DOHH2 (cell line): ENCODE results near the gene HIVEP3.

ENCODE experiments used
- H3F3A ChIP-seq: fragments of 200-600 bp; sonication (generic), shearing (Covaris generic); 2 replicates; pipeline ENCODE4 v1.6.0; 2016; ENCODE audit warnings: antibody characterized with exemption, mild to moderate bottlenecking; ENCODE audit not compliant: control insufficient read depth, insufficient read depth
- H3K27ac ChIP-seq: fragments of 200-600 bp; sonication (generic); 2 replicates; pipeline ENCODE4 v1.5.1; 2014; ENCODE audit warnings: low read depth, mild to moderate bottlenecking, low read length, moderate library complexity
- H3K27me3 ChIP-seq: fragments of 200-600 bp; sonication (generic); 2 replicates; pipeline ENCODE4 v1.6.1; 2014; ENCODE audit warnings: mild to moderate bottlenecking, low read length, mixed read lengths; ENCODE audit not compliant: control insufficient read depth
- H3K36me3 ChIP-seq: fragments of 200-600 bp; sonication (generic); 2 replicates; pipeline ENCODE4 v1.6.1; 2014; ENCODE audit warnings: mild to moderate bottlenecking, low read length, moderate library complexity, mixed read lengths; ENCODE audit not compliant: control insufficient read depth
- H3K4me1 ChIP-seq: fragments of 200-600 bp; sonication (generic); 2 replicates; pipeline ENCODE4 v1.6.1; 2014; ENCODE audit warnings: mild to moderate bottlenecking, low read length, mixed read lengths; ENCODE audit not compliant: control insufficient read depth
- H3K4me2 ChIP-seq: fragments of 200-600 bp; sonication (generic); 2 replicates; pipeline ENCODE4 v1.6.0; 2014; ENCODE audit warnings: mild to moderate bottlenecking, low read length, moderate library complexity
- H3K4me3 ChIP-seq: fragments of 200-600 bp; sonication (generic); 2 replicates; pipeline ENCODE4 v1.5.1; 2014; ENCODE audit warnings: mild to moderate bottlenecking, low read length, mixed read lengths
- H3K79me2 ChIP-seq: fragments of 200-600 bp; sonication (generic); 2 replicates; pipeline ENCODE4 v1.6.1; 2014; ENCODE audit warnings: mild to moderate bottlenecking, low read length, mixed read lengths; ENCODE audit not compliant: control insufficient read depth
- H3K9me2 ChIP-seq: fragments of 200-600 bp; sonication (generic); replicated peaks from 2 replicates; pipeline ENCODE4 v1.6.1; 2014; ENCODE audit warnings: mild to moderate bottlenecking, low read length, mixed read lengths; ENCODE audit not compliant: control insufficient read depth
- H3K9me3 ChIP-seq: fragments of 200-600 bp; sonication (generic); 2 replicates; pipeline ENCODE4 v1.6.1; 2014; ENCODE audit warnings: antibody characterized with exemption, low read length, mixed read lengths; ENCODE audit not compliant: control insufficient read depth, insufficient read depth
- H4K20me1 ChIP-seq: fragments of 200-600 bp; sonication (generic); 2 replicates; pipeline ENCODE4 v1.6.0; 2014; ENCODE audit warnings: low read depth, mild to moderate bottlenecking, antibody characterized with exemption, low read length, moderate library complexity; ENCODE audit not compliant: control insufficient read depth, insufficient read depth
- EZH2phosphoT487 ChIP-seq: fragments of 200-600 bp; sonication (generic); IDR thresholded peaks from 2 replicates; pipeline ENCODE4 v1.6.1; 2017; ENCODE audit warnings: borderline replicate concordance, mild to moderate bottlenecking, antibody characterized with exemption, low read length, moderate library complexity, mixed read lengths
- TF ChIP-seq, protein P1 (sequence below): fragments of 200-600 bp; sonication (generic); IDR thresholded peaks from one replicate; pipeline ENCODE4 v1.5.1; 2014; ENCODE audit warnings: antibody characterized with exemption, mild to moderate bottlenecking, low read depth, low read length; ENCODE audit not compliant: poor library complexity, severe bottlenecking

The HIVEP3 gene

DNA sequence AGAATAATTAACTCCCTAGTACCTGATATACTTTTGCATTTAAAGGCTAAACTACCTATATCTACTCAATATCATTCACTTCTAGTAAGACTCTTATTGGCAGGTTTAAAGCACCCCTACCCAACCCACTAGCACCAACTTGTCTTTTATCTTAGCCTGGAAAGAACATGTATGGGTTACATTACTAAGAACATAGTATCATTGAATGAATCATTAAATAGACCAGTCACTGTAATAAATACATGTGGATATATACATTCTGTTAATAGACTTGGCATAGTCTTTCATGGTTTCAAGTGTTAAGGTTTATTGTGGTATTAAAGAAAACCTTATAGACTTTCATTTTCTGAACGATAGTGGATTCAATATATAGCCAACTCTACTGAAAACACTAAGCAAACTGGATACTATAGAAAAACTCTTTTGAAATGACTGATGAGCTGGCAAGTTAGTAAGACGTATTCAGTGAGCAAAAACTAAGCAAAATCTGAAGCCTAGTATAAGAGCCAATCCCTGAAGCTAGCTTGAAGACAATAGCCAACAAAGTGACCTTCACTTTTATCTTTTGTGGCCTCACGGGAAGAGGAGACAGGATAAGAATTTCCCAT is 10.3 kb downstream of the HIVEP3 start:
- H3K79me2 ChIP-seq = no peaks in the 10 kb centered on the region
- H4K20me1 ChIP-seq = no peaks in the 10 kb centered on the region
- H3K9me2 ChIP-seq = no peaks in the 10 kb centered on the region; the same call in 1 of the 2 replicates
- H3K27ac ChIP-seq = no peak overlapping the region
- H3K27me3 ChIP-seq = no peaks in the 10 kb centered on the region
- H3F3A ChIP-seq = no peaks in the 10 kb centered on the region
- TF ChIP-seq, protein P1, sequence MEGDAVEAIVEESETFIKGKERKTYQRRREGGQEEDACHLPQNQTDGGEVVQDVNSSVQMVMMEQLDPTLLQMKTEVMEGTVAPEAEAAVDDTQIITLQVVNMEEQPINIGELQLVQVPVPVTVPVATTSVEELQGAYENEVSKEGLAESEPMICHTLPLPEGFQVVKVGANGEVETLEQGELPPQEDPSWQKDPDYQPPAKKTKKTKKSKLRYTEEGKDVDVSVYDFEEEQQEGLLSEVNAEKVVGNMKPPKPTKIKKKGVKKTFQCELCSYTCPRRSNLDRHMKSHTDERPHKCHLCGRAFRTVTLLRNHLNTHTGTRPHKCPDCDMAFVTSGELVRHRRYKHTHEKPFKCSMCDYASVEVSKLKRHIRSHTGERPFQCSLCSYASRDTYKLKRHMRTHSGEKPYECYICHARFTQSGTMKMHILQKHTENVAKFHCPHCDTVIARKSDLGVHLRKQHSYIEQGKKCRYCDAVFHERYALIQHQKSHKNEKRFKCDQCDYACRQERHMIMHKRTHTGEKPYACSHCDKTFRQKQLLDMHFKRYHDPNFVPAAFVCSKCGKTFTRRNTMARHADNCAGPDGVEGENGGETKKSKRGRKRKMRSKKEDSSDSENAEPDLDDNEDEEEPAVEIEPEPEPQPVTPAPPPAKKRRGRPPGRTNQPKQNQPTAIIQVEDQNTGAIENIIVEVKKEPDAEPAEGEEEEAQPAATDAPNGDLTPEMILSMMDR = no peak
- no peak for TF ChIP-seq EZH2phosphoT487
- no peak overlapping the region for H3K4me2 ChIP-seq
- no peaks in the 10 kb centered on the region for H3K9me3 ChIP-seq
- no peak overlapping the region for H3K4me3 ChIP-seq
- H3K4me1 ChIP-seq = no peaks in the 10 kb centered on the region
- no peaks in the 10 kb centered on the region for H3K36me3 ChIP-seq

DNA sequence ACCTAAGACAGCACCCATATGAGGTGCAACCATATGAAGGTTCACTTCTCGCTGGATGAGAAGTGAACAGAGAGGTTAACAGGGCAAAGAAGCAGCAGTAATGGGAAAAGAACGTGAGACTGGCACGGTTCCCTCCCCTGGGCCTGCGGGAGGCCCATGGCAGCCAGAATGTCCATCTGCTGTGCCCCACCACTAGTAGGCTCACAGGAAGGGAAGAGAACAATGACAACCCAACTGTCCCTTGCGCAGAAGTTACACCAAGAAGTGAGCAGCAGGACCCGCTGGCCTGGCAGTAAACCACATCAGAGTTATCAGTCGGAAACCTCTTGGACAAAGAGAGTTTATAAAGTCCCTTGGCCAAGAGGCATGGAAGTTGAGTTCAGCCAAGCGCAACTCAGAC is 11.3 kb downstream of the HIVEP3 start:
- H3F3A ChIP-seq = no peaks in the 10 kb centered on the region
- H3K4me3 ChIP-seq = no peak overlapping the region
- H3K27ac ChIP-seq = no peak overlapping the region
- no peaks in the 10 kb centered on the region for H4K20me1 ChIP-seq
- H3K9me2 ChIP-seq = no peaks in the 10 kb centered on the region; the same call in 1 of the 2 replicates
- H3K9me3 ChIP-seq = no peaks in the 10 kb centered on the region
- H3K4me1 ChIP-seq = no peaks in the 10 kb centered on the region
- TF ChIP-seq EZH2phosphoT487 = no peak
- H3K4me2 ChIP-seq = no peak overlapping the region
- no peaks in the 10 kb centered on the region for H3K27me3 ChIP-seq
- H3K36me3 ChIP-seq = no peaks in the 10 kb centered on the region
- no peaks in the 10 kb centered on the region for H3K79me2 ChIP-seq

DNA sequence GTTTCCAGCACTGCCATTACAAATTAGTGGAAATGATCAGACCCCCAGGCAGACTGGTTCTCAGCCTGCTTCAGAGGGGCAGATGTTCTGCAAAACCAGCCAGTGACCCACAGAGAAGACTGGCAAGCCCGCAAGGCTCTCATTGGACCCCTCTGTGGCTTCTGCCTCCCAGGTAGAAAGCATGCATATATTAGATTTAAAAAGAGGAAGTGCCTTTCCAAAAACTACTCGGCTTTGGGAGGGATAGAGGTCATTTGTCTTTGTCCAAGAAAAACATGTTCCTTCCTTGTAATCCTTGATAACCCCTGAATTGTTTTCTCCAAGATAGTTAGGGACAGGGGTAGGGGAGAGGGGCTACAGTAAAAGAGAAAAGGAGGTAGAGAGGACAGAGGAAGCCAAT is 11.8 kb downstream of the HIVEP3 start:
- H3K9me2 ChIP-seq = no peaks in the 10 kb centered on the region; the same call in 1 of the 2 replicates
- no peaks in the 10 kb centered on the region for H3F3A ChIP-seq
- H3K4me3 ChIP-seq = no peak overlapping the region
- no peaks in the 10 kb centered on the region for H3K4me1 ChIP-seq
- H4K20me1 ChIP-seq = no peaks in the 10 kb centered on the region
- H3K27me3 ChIP-seq = no peaks in the 10 kb centered on the region
- H3K36me3 ChIP-seq = no peaks in the 10 kb centered on the region
- H3K9me3 ChIP-seq = no peaks in the 10 kb centered on the region
- TF ChIP-seq EZH2phosphoT487 = no peak
- TF ChIP-seq, protein P1 = no peak
- no peaks in the 10 kb centered on the region for H3K79me2 ChIP-seq
- no peak overlapping the region for H3K4me2 ChIP-seq
- no peak overlapping the region for H3K27ac ChIP-seq

DNA sequence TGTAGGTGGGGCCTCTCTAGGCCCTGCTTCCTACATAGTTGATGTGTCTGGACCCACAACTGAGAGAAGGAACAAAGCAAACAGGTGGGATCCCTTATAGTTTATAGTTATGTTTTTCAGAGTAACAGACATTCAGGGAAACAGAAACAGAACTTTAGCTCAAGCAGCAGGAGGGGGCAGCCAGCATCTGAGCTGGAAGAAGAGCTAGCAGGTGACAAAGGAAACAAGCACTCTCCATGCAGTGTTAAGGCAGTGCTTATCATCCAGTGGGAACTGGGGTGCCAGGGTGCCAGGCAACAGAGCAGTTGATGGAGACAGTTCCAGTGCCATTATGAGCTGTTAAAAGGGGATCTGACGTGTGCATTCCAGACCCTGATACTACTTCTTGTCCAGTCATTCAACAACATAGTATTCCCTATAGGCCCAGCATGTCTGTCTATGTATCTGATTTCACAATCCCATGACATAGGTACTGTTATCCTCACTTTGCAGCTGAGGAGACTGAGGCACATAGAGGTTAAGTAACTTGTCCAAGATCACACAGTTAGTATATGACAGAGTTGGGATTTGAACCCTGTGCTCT is 13.5 kb downstream of the HIVEP3 start:
- H3K27ac ChIP-seq = no peak overlapping the region
- no peak for TF ChIP-seq EZH2phosphoT487
- TF ChIP-seq, protein P1 = no peak
- H3K9me2 ChIP-seq = no peaks in the 10 kb centered on the region; the same call in 1 of the 2 replicates
- no peaks in the 10 kb centered on the region for H3K27me3 ChIP-seq
- H3F3A ChIP-seq = no peaks in the 10 kb centered on the region
- H3K9me3 ChIP-seq = no peaks in the 10 kb centered on the region
- no peaks in the 10 kb centered on the region for H3K36me3 ChIP-seq
- H3K4me2 ChIP-seq = no peak overlapping the region
- no peaks in the 10 kb centered on the region for H3K79me2 ChIP-seq
- H3K4me1 ChIP-seq = no peaks in the 10 kb centered on the region
- no peak overlapping the region for H3K4me3 ChIP-seq
- no peaks in the 10 kb centered on the region for H4K20me1 ChIP-seq
